ENCODE results near the gene PAGR1. TPM values are rescaled to one million over a fixed set of nuclear protein-coding genes. Genes with fewer than 3 reads are reported as not detected.
A peak's percentile ranks its signal among the peaks of the same experiment; 100 is the strongest.

The PAGR1 gene
- total RNA-seq, 1 experiment from 2014 or later, result 60.1 TPM

- Mint-ChIP-seq H3K9me3 (no peaks in the 10 kb centered on the region), H3K27ac (no peak overlapping the region), H3K36me3 (no peaks in the 10 kb centered on the region; the same call in 1 of the 2 replicates), H3K4me3 (no peak overlapping the region), H3K27me3 (ENCODE audit: low read depth) (no peaks in the 10 kb centered on the region; the same call in 1 of the 2 replicates), H3K4me1 (peaks cover 10% of the 10 kb centered on the region)
- POLR2A ChIA-PET, result no interaction called here
- ATAC-seq, result no peak
- CTCF ChIA-PET, result interaction anchor here (0.7 to 4.8 kb wide), 6 partner anchors 25 to 186 kb away, joined by 3 to 50 read pairs (median 7); partner anchors contain the start of genes MVP and PAGR1
- TF ChIP-seq ZNF416 (CRISPR knock-in tag; IDR thresholded peaks at IDR 0.05) (no peak), ZNF425 (CRISPR knock-in tag; conservative IDR thresholded peaks at IDR 0.05) (no peak), CREM (CRISPR knock-in tag; IDR thresholded peaks at IDR 0.05) (no peak), NFATC4 (CRISPR knock-in tag; IDR thresholded peaks at IDR 0.05) (no peak)
- no peak for DNase-seq (ENCODE audit: low spot score)
Observed at GRCh38 chr16:29845656-29846055, 29.7 kb downstream of the PAGR1 start.

- ChIA-PET POLR2A (interaction anchor here (0.7 to 1.6 kb wide), 4 partner anchors 32 to 52 kb away, joined by 4 to 7 read pairs (median 4); partner anchors contain the start of genes PAGR1 and PRRT2), CTCF (interaction anchor here (0.6 to 4.8 kb wide), 70 partner anchors 9 to 520 kb away, joined by 3 to 81 read pairs (median 5); partner anchors contain the start of genes ASPHD1, C16orf92, CDIPT and KIF22)
- peak; percentile 79 for ATAC-seq
- no peak overlapping the region for H3K4me3 Mint-ChIP-seq
- H3K27me3 Mint-ChIP-seq (ENCODE audit: low read depth), result no peaks in the 10 kb centered on the region; the same call in 1 of the 2 replicates
- H3K9me3 Mint-ChIP-seq, result no peaks in the 10 kb centered on the region
- peaks cover 10% of the 10 kb centered on the region for H3K4me1 Mint-ChIP-seq
- peak; percentile 86 for DNase-seq (ENCODE audit: low spot score)
- no peak for TF ChIP-seq RORB (CRISPR knock-in tag; IDR thresholded peaks at IDR 0.05)
- peak; percentile 68 for TF ChIP-seq ZNF121 (CRISPR knock-in tag; IDR thresholded peaks at IDR 0.05)
- TF ChIP-seq TEAD4 (CRISPR knock-in tag; IDR thresholded peaks at IDR 0.05), result no peak
- no peak for TF ChIP-seq ZNF219 (CRISPR knock-in tag; IDR thresholded peaks at IDR 0.05; ENCODE audit: borderline replicate concordance)
- peak; percentile 48 for TF ChIP-seq GABPB1 (CRISPR knock-in tag; IDR thresholded peaks at IDR 0.05)
- TF ChIP-seq GRHL2 (CRISPR knock-in tag; IDR thresholded peaks at IDR 0.05; ENCODE audit: insufficient replicate concordance, severe bottlenecking), result no peak
- TF ChIP-seq SMAD3 (CRISPR knock-in tag; IDR thresholded peaks at IDR 0.05; ENCODE audit: borderline replicate concordance), result no peak
- no peak for TF ChIP-seq ZNF425 (CRISPR knock-in tag; conservative IDR thresholded peaks at IDR 0.05)
- peak; percentile 78 for TF ChIP-seq CTCF (IDR thresholded peaks at IDR 0.05)
- TF ChIP-seq E2F1 (CRISPR knock-in tag; IDR thresholded peaks at IDR 0.05), result no peak
- no peak for TF ChIP-seq SOX15 (CRISPR knock-in tag; IDR thresholded peaks at IDR 0.05)
- no peak overlapping the region for H3K27ac Mint-ChIP-seq
- no peaks in the 10 kb centered on the region; the same call in 1 of the 2 replicates for H3K36me3 Mint-ChIP-seq
Observed at GRCh38 chr16:29848420-29849297, 32.7 kb downstream of the PAGR1 start.
